Progenitor cell of endocrine pancreas (in vitro differentiated cells): ENCODE results near the gene NOS1AP. TPM values are rescaled to one million over a fixed set of nuclear protein-coding genes. Genes with fewer than 3 reads are reported as not detected.

Experiments
- DNase-seq: peaks from one replicate; pipeline ENCODE4 v3.0.0; 2021; ENCODE audit warnings: low spot score; ENCODE audit not compliant: unreplicated experiment
- H3K27ac Mint-ChIP-seq: 2 replicates; pipeline ENCODE4 v1.8.0; 2021; ENCODE audit warnings: mild to moderate bottlenecking, moderate library complexity, mixed read lengths
- H3K27me3 Mint-ChIP-seq: 2 replicates; pipeline ENCODE4 v1.8.0; 2021; ENCODE audit warnings: mixed read lengths
- H3K36me3 Mint-ChIP-seq: 2 replicates; pipeline ENCODE4 v1.8.0; 2022; ENCODE audit warnings: mixed read lengths; ENCODE audit not compliant: insufficient read depth
- H3K4me1 Mint-ChIP-seq: 2 replicates; pipeline ENCODE4 v1.8.0; 2021; ENCODE audit warnings: low read depth, mixed read lengths
- H3K4me3 Mint-ChIP-seq: 2 replicates; pipeline ENCODE4 v1.8.0; 2021; ENCODE audit warnings: low read depth, mild to moderate bottlenecking, moderate library complexity, mixed read lengths
- H3K9me3 Mint-ChIP-seq: 2 replicates; pipeline ENCODE4 v1.8.0; 2021; ENCODE audit warnings: low read depth, mixed read lengths
- CTCF ChIP-seq: fragments of 200-600 bp; sonication (generic); IDR thresholded peaks from one replicate; pipeline ENCODE4 v1.5.0; 2021; ENCODE audit warnings: antibody characterized with exemption, mild to moderate bottlenecking; ENCODE audit not compliant: unreplicated experiment
- total RNA-seq: library from RNA; stranded (reverse); gene quantifications from 2 replicates; pipeline ENCODE4 v1.2.1, GENCODE V29; 2021

The NOS1AP gene
- total RNA-seq, 1 donor from 2014 or later: 5.6 TPM

GRCh38 chr1:162110910-162111309 is 41.4 kb downstream of the NOS1AP start:
- H3K9me3 Mint-ChIP-seq: peaks cover 4% of the 10 kb centered on the region
- no peaks in the 10 kb centered on the region for H3K36me3 Mint-ChIP-seq
- H3K4me3 Mint-ChIP-seq: no peak overlapping the region
- no peak for TF ChIP-seq CTCF
- no peak overlapping the region for H3K27ac Mint-ChIP-seq
- no peak for DNase-seq
- H3K27me3 Mint-ChIP-seq: no peaks in the 10 kb centered on the region
- H3K4me1 Mint-ChIP-seq: no peaks in the 10 kb centered on the region

- Mint-ChIP-seq H3K9me3 (peaks cover 4% of the 10 kb centered on the region), H3K36me3 (no peaks in the 10 kb centered on the region), H3K4me1 (no peaks in the 10 kb centered on the region), H3K4me3 (no peak overlapping the region), H3K27ac (no peak overlapping the region), H3K27me3 (no peaks in the 10 kb centered on the region)
- TF ChIP-seq CTCF: no peak
- DNase-seq: no peak
Measured at GRCh38 chr1:162111572-162111971, 42.1 kb downstream of the NOS1AP start.

GRCh38 chr1:162113419-162113818 is 43.9 kb downstream of the NOS1AP start:
- Mint-ChIP-seq H3K36me3 (no peaks in the 10 kb centered on the region), H3K4me3 (no peak overlapping the region), H3K27me3 (no peaks in the 10 kb centered on the region), H3K9me3 (peaks cover 4% of the 10 kb centered on the region), H3K4me1 (no peaks in the 10 kb centered on the region), H3K27ac (no peak overlapping the region)
- no peak for TF ChIP-seq CTCF
- no peak for DNase-seq

GRCh38 chr1:162117039-162117774 is 47.7 kb downstream of the NOS1AP start:
- Mint-ChIP-seq H3K4me3 (no peak overlapping the region), H3K27ac (no peak overlapping the region), H3K36me3 (no peaks in the 10 kb centered on the region), H3K9me3 (no peaks in the 10 kb centered on the region), H3K27me3 (no peaks in the 10 kb centered on the region), H3K4me1 (no peaks in the 10 kb centered on the region)
- no peak for TF ChIP-seq CTCF
- DNase-seq: no peak

GRCh38 chr1:162118063-162118462 is 48.6 kb downstream of the NOS1AP start:
- no peaks in the 10 kb centered on the region for H3K36me3 Mint-ChIP-seq
- no peak for TF ChIP-seq CTCF
- H3K4me1 Mint-ChIP-seq: no peaks in the 10 kb centered on the region
- H3K27me3 Mint-ChIP-seq: no peaks in the 10 kb centered on the region
- no peak overlapping the region for H3K4me3 Mint-ChIP-seq
- H3K9me3 Mint-ChIP-seq: no peaks in the 10 kb centered on the region
- no peak for DNase-seq
- no peak overlapping the region for H3K27ac Mint-ChIP-seq
